ENCODE results near the gene ZNF77. TPM values are rescaled to one million over a fixed set of nuclear protein-coding genes. Genes with fewer than 3 reads are reported as not detected.
"Not testable (repeated sequence)": the region's sequence is repeated elsewhere in the genome, so short reads cannot be mapped to it uniquely, and the experiment has no call there.

ZNF77 gene
- total and polyA plus RNA-seq, 3 donors from 2014 or later = 4.8 to 10.7 (median 5.6) TPM

DNA sequence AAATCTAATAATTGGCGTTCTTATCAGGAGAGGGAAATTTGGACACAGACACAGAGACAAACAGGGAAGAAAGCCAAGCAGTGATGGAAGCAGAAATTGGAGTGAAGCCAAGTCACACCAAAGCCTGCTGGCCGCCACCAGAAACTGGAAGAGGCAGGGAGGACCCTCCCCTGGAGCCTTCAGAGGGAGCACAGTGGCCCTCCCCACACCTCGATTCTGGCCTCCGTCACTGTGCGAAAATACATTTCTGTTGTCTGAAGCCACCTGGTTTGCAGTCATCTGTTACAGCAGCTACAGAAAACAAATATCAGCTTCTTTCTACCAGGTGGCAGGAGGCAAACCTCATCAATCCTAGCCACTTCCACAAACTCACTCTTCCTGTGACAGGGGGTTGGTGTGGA lies 24.3 kb upstream of the ZNF77 start:
- DNase-seq = peak; percentile 73
- no peak for TF ChIP-seq POLR2A (IDR thresholded peaks at IDR 0.05)
- TF ChIP-seq, protein P1, sequence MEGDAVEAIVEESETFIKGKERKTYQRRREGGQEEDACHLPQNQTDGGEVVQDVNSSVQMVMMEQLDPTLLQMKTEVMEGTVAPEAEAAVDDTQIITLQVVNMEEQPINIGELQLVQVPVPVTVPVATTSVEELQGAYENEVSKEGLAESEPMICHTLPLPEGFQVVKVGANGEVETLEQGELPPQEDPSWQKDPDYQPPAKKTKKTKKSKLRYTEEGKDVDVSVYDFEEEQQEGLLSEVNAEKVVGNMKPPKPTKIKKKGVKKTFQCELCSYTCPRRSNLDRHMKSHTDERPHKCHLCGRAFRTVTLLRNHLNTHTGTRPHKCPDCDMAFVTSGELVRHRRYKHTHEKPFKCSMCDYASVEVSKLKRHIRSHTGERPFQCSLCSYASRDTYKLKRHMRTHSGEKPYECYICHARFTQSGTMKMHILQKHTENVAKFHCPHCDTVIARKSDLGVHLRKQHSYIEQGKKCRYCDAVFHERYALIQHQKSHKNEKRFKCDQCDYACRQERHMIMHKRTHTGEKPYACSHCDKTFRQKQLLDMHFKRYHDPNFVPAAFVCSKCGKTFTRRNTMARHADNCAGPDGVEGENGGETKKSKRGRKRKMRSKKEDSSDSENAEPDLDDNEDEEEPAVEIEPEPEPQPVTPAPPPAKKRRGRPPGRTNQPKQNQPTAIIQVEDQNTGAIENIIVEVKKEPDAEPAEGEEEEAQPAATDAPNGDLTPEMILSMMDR (IDR thresholded peaks at IDR 0.05) = no peak
- Histone ChIP-seq H3K27ac (peak overlapping the region; percentile 12 to 81), H3K36me3 (ENCODE audit: low read depth, missing control alignments) (no peaks in the 10 kb centered on the region), H3K9me3 (no peaks in the 10 kb centered on the region), H3K4me1 (peaks cover 35% of the 10 kb centered on the region), H3K27me3 (no peaks in the 10 kb centered on the region), H3K4me3 (no peak overlapping the region)
- WGBS, 2 donors = 28 to 29% methylated on average over 5 of the region's 5 CpGs
- intact Hi-C loops (cut with DNase I; ENCODE audit: low total_unique reads) = no loop called here

DNA sequence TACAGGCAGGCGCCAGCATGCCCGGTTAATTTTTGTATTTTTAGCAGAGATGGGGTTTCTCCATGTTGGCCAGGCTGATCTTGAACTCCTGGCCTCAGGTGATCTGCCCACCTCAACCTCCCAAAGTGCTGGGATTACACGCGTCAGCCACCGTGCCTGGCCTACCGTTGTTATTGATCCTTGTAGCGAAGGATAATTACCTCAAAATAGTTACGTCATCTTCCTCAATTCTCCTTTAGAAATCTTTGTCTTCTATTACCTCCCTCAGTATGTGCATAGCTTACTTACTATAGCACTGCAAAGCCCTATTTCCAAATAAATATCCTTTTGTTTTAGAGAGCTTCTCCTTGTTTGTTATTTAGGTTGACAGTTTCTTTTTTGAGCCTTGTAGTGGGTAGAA lies 23.2 kb upstream of the ZNF77 start:
- no peak for DNase-seq
- no peak for TF ChIP-seq POLR2A (IDR thresholded peaks at IDR 0.05)
- TF ChIP-seq, protein P1 (IDR thresholded peaks at IDR 0.05) = no peak
- Histone ChIP-seq H3K4me1 (peaks cover 28% of the 10 kb centered on the region), H3K9me3 (no peaks in the 10 kb centered on the region), H3K27ac (no peak overlapping the region), H3K36me3 (ENCODE audit: low read depth, missing control alignments) (no peaks in the 10 kb centered on the region), H3K27me3 (no peaks in the 10 kb centered on the region), H3K4me3 (no peak overlapping the region)
- 78 to 92% methylated on average over 8 of the region's 8 CpGs for WGBS, 2 donors
- intact Hi-C loops (cut with DNase I; ENCODE audit: low total_unique reads) = no loop called here

DNA sequence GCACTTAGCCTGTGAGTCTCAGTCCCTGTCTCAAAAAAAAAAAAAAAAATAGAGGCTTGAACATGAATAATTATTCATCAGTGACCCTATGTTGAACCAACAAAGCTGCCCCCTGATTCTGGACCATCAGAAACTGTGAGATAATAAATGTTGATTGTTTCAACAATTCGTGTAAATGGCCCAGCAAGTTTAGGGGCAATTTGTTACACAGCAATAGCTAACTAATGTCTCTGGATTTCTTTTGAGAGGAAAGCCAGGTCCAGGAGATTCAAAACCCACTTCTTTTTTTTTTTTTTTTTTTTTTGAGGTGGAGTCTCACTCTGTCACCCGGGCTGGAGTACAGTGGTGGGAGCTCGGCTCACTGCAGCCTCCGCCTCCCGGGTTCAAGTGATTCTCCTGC lies 20.1 kb upstream of the ZNF77 start:
- H3K27me3 ChIP-seq = no peaks in the 10 kb centered on the region
- no peaks in the 10 kb centered on the region for H3K36me3 ChIP-seq (ENCODE audit: low read depth, missing control alignments)
- H3K9me3 ChIP-seq = no peaks in the 10 kb centered on the region
- WGBS, 2 donors = 93 to 94% methylated on average over 5 of the region's 5 CpGs
- H3K4me1 ChIP-seq = peaks cover 11% of the 10 kb centered on the region
- TF ChIP-seq POLR2A (IDR thresholded peaks at IDR 0.05) = no peak
- TF ChIP-seq, protein P1 (IDR thresholded peaks at IDR 0.05) = no peak
- no peak overlapping the region for H3K27ac ChIP-seq
- no peak overlapping the region for H3K4me3 ChIP-seq
- DNase-seq = no peak
- intact Hi-C loops (cut with DNase I; ENCODE audit: low total_unique reads) = no loop called here

DNA sequence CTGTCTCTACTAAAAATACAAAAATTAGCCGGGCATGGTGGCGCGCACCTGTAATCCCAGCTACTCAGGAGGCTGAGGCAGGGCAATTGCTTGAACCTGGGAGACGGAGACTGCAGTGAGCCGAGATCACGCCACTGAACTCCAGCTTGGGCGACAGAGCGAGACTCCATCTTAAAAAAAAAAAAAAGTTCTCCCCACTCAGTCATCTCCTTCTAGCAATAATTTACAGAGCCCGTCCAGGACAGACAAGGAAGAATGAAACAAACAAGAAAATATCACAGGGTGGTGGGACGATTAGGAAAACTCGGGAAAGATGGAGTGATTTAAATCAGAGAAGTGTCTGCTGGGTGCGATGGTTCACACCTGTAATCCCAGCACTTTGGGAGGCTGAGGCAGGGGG lies 18.9 kb upstream of the ZNF77 start:
- intact Hi-C loops (cut with DNase I; ENCODE audit: low total_unique reads); DNase-seq; H3K9me3 ChIP-seq; H3K36me3 ChIP-seq (ENCODE audit: low read depth, missing control alignments); H3K27me3 ChIP-seq; H3K4me3 ChIP-seq; H3K4me1 ChIP-seq; H3K27ac ChIP-seq: not testable (repeated sequence)
- WGBS, 2 donors = 88 to 92% methylated on average over 12 of the region's 12 CpGs

DNA sequence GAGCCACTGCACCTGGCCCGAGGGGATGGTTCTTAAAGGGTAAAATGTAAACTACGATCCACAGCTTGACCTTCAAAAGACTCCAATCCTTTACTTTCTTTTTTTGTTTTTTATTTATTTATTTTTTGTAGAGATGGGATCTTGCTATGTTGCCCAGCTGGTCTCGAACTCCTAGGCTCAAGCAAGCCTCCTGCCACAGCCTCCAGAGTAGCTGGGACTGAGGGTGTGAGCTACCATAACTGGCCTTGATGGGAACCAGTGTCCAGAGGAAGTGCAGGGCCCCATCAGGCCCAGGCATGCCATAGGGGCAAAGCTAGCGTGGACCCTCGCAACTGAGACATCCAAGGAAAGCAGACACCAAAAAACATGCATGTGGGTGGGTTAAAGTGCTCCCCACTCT lies 18.4 kb upstream of the ZNF77 start:
- WGBS, 2 donors = 94 to 95% methylated on average over 5 of the region's 5 CpGs
- no peaks in the 10 kb centered on the region for H3K36me3 ChIP-seq (ENCODE audit: low read depth, missing control alignments)
- no peak overlapping the region for H3K4me3 ChIP-seq
- H3K4me1 ChIP-seq = no peaks in the 10 kb centered on the region
- H3K27ac ChIP-seq = no peak overlapping the region
- TF ChIP-seq, protein P1 (IDR thresholded peaks at IDR 0.05) = no peak
- TF ChIP-seq POLR2A (IDR thresholded peaks at IDR 0.05) = no peak
- intact Hi-C loops (cut with DNase I; ENCODE audit: low total_unique reads) = no loop called here
- no peaks in the 10 kb centered on the region for H3K9me3 ChIP-seq
- no peaks in the 10 kb centered on the region for H3K27me3 ChIP-seq
- no peak for DNase-seq
